ENCODE measurements around the gene ACER3. TPM values are rescaled to one million over a fixed set of nuclear protein-coding genes. Genes with fewer than 3 reads are reported as not detected.

Gene ACER3
- total RNA-seq, 2 donors from 2014 or later: 18.5 to 23.2 TPM

GRCh38 chr11:77035039-77035438, 174.3 kb downstream of the ACER3 start:
- H3K27me3 ChIP-seq (ENCODE audit: control insufficient read depth, insufficient read depth, low read length, poor library complexity, severe bottlenecking): peaks cover 19% of the 10 kb centered on the region
- peaks cover 26% of the 10 kb centered on the region for H3K4me1 Mint-ChIP-seq
- no peak overlapping the region for H3K4me3 Mint-ChIP-seq
- no peak overlapping the region for H3K4me3 ChIP-seq (ENCODE audit: low read length)
- H3K27me3 Mint-ChIP-seq (ENCODE audit: insufficient read depth): peaks cover 36% of the 10 kb centered on the region
- no peak for DNase-seq
- WGBS, 2 experiments (ENCODE audit: insufficient coverage in 1 of 2, insufficient read length in 1 of 2): 87 to 94% methylated on average over 2 of the region's 2 CpGs
- H3K9me3 Mint-ChIP-seq: peaks cover 4% of the 10 kb centered on the region
- H3K9me3 ChIP-seq (ENCODE audit: control insufficient read depth, low read length): no peaks in the 10 kb centered on the region
- H3K4me1 ChIP-seq (ENCODE audit: control insufficient read depth, insufficient read depth, low read length): peaks cover 11% of the 10 kb centered on the region
- H3K36me3 Mint-ChIP-seq (ENCODE audit: low read depth): no peaks in the 10 kb centered on the region
- H3K36me3 ChIP-seq (ENCODE audit: control insufficient read depth, insufficient read depth, low read length): no peaks in the 10 kb centered on the region
- TF ChIP-seq CTCF (conservative IDR thresholded peaks at IDR 0.05): no peak
- no peak overlapping the region for H3K27ac Mint-ChIP-seq
- H3K27ac ChIP-seq (ENCODE audit: low read depth, low read length): no peak overlapping the region
- H3K9ac ChIP-seq (ENCODE audit: extremely low read depth, low read length, poor library complexity, severe bottlenecking): no peak overlapping the region

GRCh38 chr11:77035580-77035979, 174.9 kb downstream of the ACER3 start:
- DNase-seq: peak; percentile 38
- H3K9me3 Mint-ChIP-seq: peaks cover 6% of the 10 kb centered on the region
- H3K27ac Mint-ChIP-seq: no peak overlapping the region
- peaks cover 11% of the 10 kb centered on the region for H3K4me1 ChIP-seq (ENCODE audit: control insufficient read depth, insufficient read depth, low read length)
- H3K27ac ChIP-seq (ENCODE audit: low read depth, low read length): no peak overlapping the region
- H3K36me3 Mint-ChIP-seq (ENCODE audit: low read depth): no peaks in the 10 kb centered on the region
- H3K36me3 ChIP-seq (ENCODE audit: control insufficient read depth, insufficient read depth, low read length): no peaks in the 10 kb centered on the region
- peaks cover 26% of the 10 kb centered on the region for H3K4me1 Mint-ChIP-seq
- TF ChIP-seq CTCF (conservative IDR thresholded peaks at IDR 0.05): no peak
- H3K9ac ChIP-seq (ENCODE audit: extremely low read depth, low read length, poor library complexity, severe bottlenecking): no peak overlapping the region
- H3K4me3 Mint-ChIP-seq: no peak overlapping the region
- H3K9me3 ChIP-seq (ENCODE audit: control insufficient read depth, low read length): no peaks in the 10 kb centered on the region
- H3K4me3 ChIP-seq (ENCODE audit: low read length): no peak overlapping the region
- peaks cover 24% of the 10 kb centered on the region for H3K27me3 ChIP-seq (ENCODE audit: control insufficient read depth, insufficient read depth, low read length, poor library complexity, severe bottlenecking)
- peaks cover 39% of the 10 kb centered on the region for H3K27me3 Mint-ChIP-seq (ENCODE audit: insufficient read depth)
- 97 to 100% methylated on average over 2 to 5 of the region's 5 CpGs for WGBS, 2 experiments (ENCODE audit: insufficient coverage in 1 of 2, insufficient read length in 1 of 2)

- TF ChIP-seq CTCF (conservative IDR thresholded peaks at IDR 0.05): no peak
- 68 to 78% methylated on average over 5 of the region's 5 CpGs for WGBS, 2 experiments (ENCODE audit: insufficient coverage in 1 of 2, insufficient read length in 1 of 2)
- H3K4me3 Mint-ChIP-seq: no peak overlapping the region
- H3K4me1 ChIP-seq (ENCODE audit: control insufficient read depth, insufficient read depth, low read length): peaks cover 11% of the 10 kb centered on the region
- H3K36me3 ChIP-seq (ENCODE audit: control insufficient read depth, insufficient read depth, low read length): no peaks in the 10 kb centered on the region
- H3K27me3 ChIP-seq (ENCODE audit: control insufficient read depth, insufficient read depth, low read length, poor library complexity, severe bottlenecking): peaks cover 32% of the 10 kb centered on the region
- H3K27ac ChIP-seq (ENCODE audit: low read depth, low read length): no peak overlapping the region
- H3K4me3 ChIP-seq (ENCODE audit: low read length): no peak overlapping the region
- no peak overlapping the region for H3K27ac Mint-ChIP-seq
- peaks cover 23% of the 10 kb centered on the region for H3K4me1 Mint-ChIP-seq
- H3K27me3 Mint-ChIP-seq (ENCODE audit: insufficient read depth): peaks cover 41% of the 10 kb centered on the region
- peaks cover 2% of the 10 kb centered on the region for H3K36me3 Mint-ChIP-seq (ENCODE audit: low read depth)
- H3K9me3 ChIP-seq (ENCODE audit: control insufficient read depth, low read length): no peaks in the 10 kb centered on the region
- H3K9ac ChIP-seq (ENCODE audit: extremely low read depth, low read length, poor library complexity, severe bottlenecking): no peak overlapping the region
- H3K9me3 Mint-ChIP-seq: peaks cover 10% of the 10 kb centered on the region
- no peak for DNase-seq
Measured at GRCh38 chr11:77036398-77036797, 175.7 kb downstream of the ACER3 start.

All from endodermal cell (in vitro differentiated cells).